K562 (cell line): ENCODE results near the gene SGMS1. TPM values are rescaled to one million over a fixed set of nuclear protein-coding genes. Genes with fewer than 3 reads are reported as not detected.

ENCODE experiments used
- ADNP ChIP-seq: fragments of 200-800 bp; sonication (Bioruptor generic); IDR thresholded peaks from 2 replicates; pipeline ENCODE4 v1.6.1; 2016; ENCODE audit warnings: missing genetic modification characterization, missing compliant biosample characterization
- ARID4B ChIP-seq: sonication (generic); formaldehyde crosslinking; IDR thresholded peaks from 2 replicates; pipeline ENCODE4 v1.8.0; 2022; ENCODE audit warnings: mild to moderate bottlenecking, missing genetic modification reagents
- DPF2 ChIP-seq: fragments of 450-650 bp; IDR thresholded peaks from 2 replicates; pipeline ENCODE4 v1.6.1; 2016
- GTF3C2 ChIP-seq: IDR thresholded peaks from 3 replicates; pipeline ENCODE4 v1.6.1; 2011; ENCODE audit warnings: borderline replicate concordance, mild to moderate bottlenecking, moderate library complexity; ENCODE audit not compliant: insufficient read length; ENCODE audit errors: extremely low read depth
- ZNF165 ChIP-seq: fragments of 250-450 bp; sonication (Bioruptor Pico); IDR thresholded peaks from 2 replicates; pipeline ENCODE4 v1.4.0; 2020; ENCODE audit warnings: borderline replicate concordance
- ZNF79 ChIP-seq: fragments of 250-450 bp; sonication (Bioruptor Pico); IDR thresholded peaks from 2 replicates; pipeline ENCODE4 v1.4.0; 2020; ENCODE audit warnings: low read depth, mild to moderate bottlenecking, moderate library complexity
- polyA plus RNA-seq, 8 experiments: library from polyadenylated mRNA; depleted of rRNA in 4 of 8; stranded (reverse) in 5 of 8; unstranded in 3 of 8; fragments of >200 nt; fragmentation: Nextera tagmentation in 2 of 8; fragmentation: Illumina TruSeq in 1 of 8; extraction: Ambion mirVana in 2 of 8; extraction: Trizol in 1 of 8; gene quantifications; 2 replicates each; pipeline versions ENCODE4 v1.2.1 to v1.2.3, GENCODE V29; 2011 to 2014; ENCODE audit warnings: inconsistent platforms in 1 of 8, missing spikeins in 1 of 8
- total RNA-seq, 7 experiments: library from RNA; depleted of rRNA in 6 of 7; stranded (reverse); fragments of >200 nt in 6 of 7; fragmentation: Illumina TruSeq in 2 of 7; extraction: Trizol in 2 of 7; gene quantifications; 2 replicates each; pipeline versions ENCODE4 v1.2.1 to v1.2.3, GENCODE V29; 2011 to 2021; ENCODE audit warnings: low replicate concordance in 1 of 7

Gene SGMS1
- total and polyA plus RNA-seq, 9 of the 15 experiments (the other 6 are each of a cell fraction or from before 2014, with no cell fraction given) = 22.6 to 232 (median 82.2) TPM

- TF ChIP-seq ARID4B (CRISPR knock-in tag) (no peak), ZNF165 (CRISPR knock-in tag) (no peak), GTF3C2 (no peak), ADNP (no peak), ZNF79 (CRISPR knock-in tag) (no peak), DPF2 (no peak)
Observed at GRCh38 chr10:50432211-50433009, 191.3 kb downstream of the SGMS1 start (continued).
